Stimulated activated CD8-positive, alpha-beta memory T cell treated with anti-CD3 and anti-CD28 coated beads, Interleukin-15, amount 100 ng/mL, for 48 hours (primary cell): ENCODE measurements around the gene RNF149.
"Not testable (repeated sequence)": the region's sequence is repeated elsewhere in the genome, so short reads cannot be mapped to it uniquely, and the experiment has no call there.

Experiments used
- DNase-seq, 2 donors: peaks; one replicate each; pipeline ENCODE4 v3.0.0-alpha.2; 2020; ENCODE audit warnings: low read depth in 2 of 2

Gene RNF149

GRCh38 chr2:101331202-101331601 is 22.7 kb upstream of the RNF149 start:
- DNase-seq: no peak

GRCh38 chr2:101330253-101330933 is 21.9 kb upstream of the RNF149 start:
- no peak for DNase-seq

- DNase-seq: no peak
These were observed 20.5 kb upstream of the RNF149 start for GRCh38 chr2:101329026-101329425.

- no peak for DNase-seq
These were observed 20.0 kb upstream of the RNF149 start for GRCh38 chr2:101328474-101329007.

GRCh38 chr2:101327863-101328394 is 19.4 kb upstream of the RNF149 start:
- DNase-seq: no peak

- DNase-seq: no peak
These were observed 16.9 kb upstream of the RNF149 start for GRCh38 chr2:101325425-101325824.

- DNase-seq: not testable (repeated sequence)
These were observed 8.1 kb upstream of the RNF149 start for GRCh38 chr2:101316568-101316967.

GRCh38 chr2:101311696-101312017 is 3.2 kb upstream of the RNF149 start:
- no peak for DNase-seq

- no peak for DNase-seq
These were observed 2.6 kb upstream of the RNF149 start for GRCh38 chr2:101310834-101311695.

GRCh38 chr2:101310090-101310833 is 1.8 kb upstream of the RNF149 start:
- no peak for DNase-seq

- DNase-seq: no peak
These were observed 510 bp downstream of the RNF149 start for GRCh38 chr2:101307950-101308431.

- no peak for DNase-seq
These were observed 998 bp downstream of the RNF149 start for GRCh38 chr2:101307503-101307902.

GRCh38 chr2:101306410-101306809 is 2.1 kb downstream of the RNF149 start:
- DNase-seq: no peak

- DNase-seq: no peak
These were observed 2.9 kb downstream of the RNF149 start for GRCh38 chr2:101305492-101306078.

- no peak for DNase-seq
These were observed 3.5 kb downstream of the RNF149 start for GRCh38 chr2:101305035-101305434.

- DNase-seq: no peak
These were observed 4.8 kb downstream of the RNF149 start for GRCh38 chr2:101303688-101304087.

GRCh38 chr2:101302016-101302415 is 6.5 kb downstream of the RNF149 start:
- DNase-seq: no peak

GRCh38 chr2:101300836-101301235 is 7.7 kb downstream of the RNF149 start:
- DNase-seq: no peak

GRCh38 chr2:101300164-101300563 is 8.3 kb downstream of the RNF149 start:
- no peak for DNase-seq

- no peak for DNase-seq
These were observed 8.9 kb downstream of the RNF149 start for GRCh38 chr2:101299604-101300003.

- DNase-seq: no peak
These were observed 11.1 kb downstream of the RNF149 start for GRCh38 chr2:101297383-101297782.

- no peak for DNase-seq
These were observed 12.1 kb downstream of the RNF149 start for GRCh38 chr2:101296371-101296770.
